Islet of Langerhans (tissue), 1 donor: ENCODE data around the gene TSSK6.

Experiments
- FAIRE-seq: peaks from one replicate; lab custom pipeline; 2011; peaks lifted over from hg19 to GRCh38; lab: Jason Lieb, UNC

The TSSK6 gene

GRCh38 chr19:19514881-19515641, at the start of gene TSSK6:
Gene TSSK6, minus strand, starts transcription at chr19:19515548. Its CDS starts 121 bp downstream, at chr19:19515427.
- no peak for FAIRE-seq

GRCh38 chr19:19563348-19563848, 48.0 kb upstream of the TSSK6 start:
- FAIRE-seq, result no peak

DNA sequence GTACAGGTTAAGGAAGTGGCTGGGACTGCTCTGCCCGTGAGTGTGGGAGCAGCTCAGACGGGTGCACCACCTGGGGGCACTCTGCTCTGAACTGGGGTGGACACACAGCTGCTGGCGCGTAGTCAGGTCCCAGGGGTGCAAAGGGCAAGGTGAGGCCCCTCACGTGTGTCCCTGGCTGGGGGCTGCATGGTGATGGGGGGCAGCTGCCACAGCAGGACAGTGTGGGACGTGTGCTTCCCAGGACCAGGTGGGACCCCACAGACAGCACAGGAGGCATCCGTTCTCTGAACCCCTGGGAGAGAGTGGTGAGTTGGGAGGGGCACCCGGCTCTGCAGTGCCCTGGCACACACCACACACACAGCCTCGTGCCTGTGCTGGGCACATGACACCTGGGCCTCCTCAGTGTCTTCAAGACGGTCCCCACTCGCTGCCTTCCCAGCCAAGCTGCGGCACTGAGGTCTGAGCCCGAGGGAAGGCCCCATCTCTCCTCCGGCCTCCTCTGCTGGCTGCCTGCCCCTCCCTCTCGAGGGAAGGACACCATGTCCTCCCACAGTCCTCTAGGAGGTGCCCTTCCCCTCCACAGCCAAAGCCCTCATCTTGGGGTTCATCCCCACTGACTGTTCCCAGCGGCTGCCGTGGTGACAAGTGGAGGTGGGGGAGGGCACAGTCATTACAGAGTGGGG, 47.5 kb upstream of the TSSK6 start:
- FAIRE-seq, result no peak

DNA sequence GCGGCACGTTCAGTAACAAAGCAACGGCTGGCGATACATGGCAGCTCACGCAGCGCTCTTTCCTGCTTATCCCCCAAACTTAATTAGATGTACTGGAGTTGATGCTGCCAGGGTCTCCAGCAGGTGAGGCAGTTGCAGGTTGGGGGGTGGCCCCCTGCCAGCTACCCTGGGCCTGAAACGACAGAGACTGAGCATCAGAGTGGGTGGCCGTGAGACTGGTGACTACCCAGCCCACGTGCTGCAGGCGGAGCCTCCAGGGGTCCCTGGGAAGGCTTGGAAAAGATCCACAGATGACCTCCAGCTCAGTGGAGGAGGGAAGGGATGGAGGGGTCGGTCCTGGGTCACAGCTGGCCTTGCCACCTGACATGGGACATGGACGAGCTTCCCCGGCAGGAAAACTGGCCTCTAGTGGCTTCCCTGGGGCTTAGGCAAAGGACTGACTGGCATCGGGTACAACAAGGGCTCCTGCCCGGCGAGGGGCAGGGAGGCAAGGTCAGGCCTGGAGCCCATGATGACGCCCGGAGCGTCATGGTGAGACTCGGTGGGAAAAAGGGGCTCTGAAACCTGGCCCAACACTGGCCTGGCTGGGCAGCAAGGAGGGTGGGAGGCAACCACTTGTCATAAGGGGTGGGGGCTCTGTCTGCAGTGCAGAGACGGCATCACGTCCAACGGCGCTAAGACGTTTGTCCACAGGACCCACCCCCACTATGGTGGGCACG, 46.8 kb upstream of the TSSK6 start:
- FAIRE-seq, result no peak

- no peak for FAIRE-seq
These were observed 44.6 kb upstream of the TSSK6 start for GRCh38 chr19:19559931-19560330.

GRCh38 chr19:19558636-19559035, 43.3 kb upstream of the TSSK6 start:
- no peak for FAIRE-seq

- FAIRE-seq, result no peak
These were observed 42.7 kb upstream of the TSSK6 start for GRCh38 chr19:19558055-19558454.

- FAIRE-seq, result no peak
These were observed 39.0 kb upstream of the TSSK6 start for GRCh38 chr19:19554074-19555023.

GRCh38 chr19:19553670-19554069, 38.3 kb upstream of the TSSK6 start:
- FAIRE-seq, result no peak

- no peak for FAIRE-seq
These were observed 37.5 kb upstream of the TSSK6 start for GRCh38 chr19:19552798-19553197.

GRCh38 chr19:19551853-19552192, 36.5 kb upstream of the TSSK6 start:
- no peak for FAIRE-seq

DNA sequence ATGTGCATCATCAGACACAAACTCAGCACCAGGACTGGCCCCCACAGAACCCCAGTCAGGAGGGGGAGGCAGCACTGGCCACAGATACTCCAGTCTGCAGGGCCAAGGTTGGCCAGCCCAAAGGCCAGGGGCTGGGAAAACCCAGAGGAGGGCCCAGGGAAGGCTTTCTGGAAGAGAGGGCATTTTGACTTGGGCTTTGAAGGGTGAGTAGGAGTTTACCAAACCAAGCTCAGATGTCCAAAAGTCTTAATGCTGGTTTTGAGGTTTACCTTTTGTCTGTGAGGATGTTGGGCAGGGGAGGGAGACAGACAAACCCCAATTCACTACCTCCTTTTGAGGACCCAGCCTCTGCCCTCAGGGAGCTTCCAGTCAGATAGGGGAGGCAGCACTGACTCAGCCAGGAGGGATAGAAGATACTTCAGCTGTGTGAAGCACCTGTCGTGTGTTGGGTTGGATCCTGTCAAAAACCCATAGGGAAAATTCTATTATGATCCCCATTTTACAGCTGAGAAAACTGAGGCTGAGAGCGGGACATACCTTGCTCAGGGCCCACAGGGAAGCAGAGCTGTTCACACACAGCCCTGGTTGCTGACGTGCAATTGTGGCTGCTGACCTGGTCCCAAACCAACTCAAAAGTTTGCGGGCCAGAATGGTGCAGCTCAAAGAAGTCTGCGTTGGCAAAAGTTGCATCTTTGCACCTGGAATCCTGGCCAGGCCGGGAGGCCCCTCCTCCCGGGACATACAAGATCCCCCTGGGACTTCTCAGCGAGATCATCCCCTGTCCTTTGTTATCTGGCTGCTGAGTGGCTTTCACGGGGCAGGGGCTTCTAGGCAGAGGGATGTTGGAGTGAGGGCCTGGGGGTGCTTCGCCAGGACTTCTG, 35.9 kb upstream of the TSSK6 start:
- FAIRE-seq, result no peak

DNA sequence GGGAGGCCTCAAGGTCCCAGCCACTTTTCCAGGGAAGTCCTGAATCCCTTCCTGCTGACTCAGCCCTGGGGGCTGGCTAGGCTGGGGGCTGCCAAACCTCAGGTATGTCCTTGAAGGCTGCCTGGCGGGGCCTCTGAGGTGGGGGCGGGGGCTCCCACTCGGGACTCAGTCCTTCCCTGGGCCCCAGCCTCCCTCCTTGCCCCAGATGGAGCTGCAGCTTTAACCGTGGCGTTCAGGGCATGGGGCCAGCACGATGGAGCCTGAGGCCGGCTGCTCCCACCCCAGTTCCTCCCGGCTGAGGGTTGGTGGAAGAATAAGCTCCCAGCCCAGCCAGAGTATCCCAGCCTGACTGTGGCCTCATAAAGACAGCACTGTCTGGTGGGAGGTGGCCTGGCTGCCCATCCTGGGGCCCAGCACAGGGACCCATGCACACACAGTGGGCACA, 35.2 kb upstream of the TSSK6 start:
- FAIRE-seq, result no peak

- no peak for FAIRE-seq
These were observed 34.6 kb upstream of the TSSK6 start for GRCh38 chr19:19549804-19550464.

GRCh38 chr19:19548915-19549759, 33.8 kb upstream of the TSSK6 start:
- no peak for FAIRE-seq

GRCh38 chr19:19547674-19548336, 32.5 kb upstream of the TSSK6 start:
- no peak for FAIRE-seq

DNA sequence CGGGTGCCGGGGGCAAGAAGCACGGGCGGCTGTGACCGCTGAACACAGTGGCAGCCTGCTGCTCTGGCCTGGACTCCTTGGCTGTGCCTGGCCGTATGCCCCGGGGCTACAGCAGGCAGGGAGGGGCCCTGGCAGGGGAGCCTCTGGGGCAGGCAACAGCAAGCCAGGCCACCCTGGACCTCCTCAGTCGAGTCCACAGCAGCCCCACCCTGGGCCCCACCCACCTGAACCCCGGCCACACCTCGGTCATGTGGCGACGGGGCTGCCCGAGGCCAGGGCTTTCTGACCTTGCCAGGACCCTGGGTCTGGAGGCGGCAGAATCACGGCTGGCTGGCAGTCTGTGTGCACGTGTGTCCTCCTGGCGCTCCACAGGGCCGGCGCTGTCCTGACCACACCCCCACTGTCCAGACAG, 31.4 kb upstream of the TSSK6 start:
- no peak for FAIRE-seq

DNA sequence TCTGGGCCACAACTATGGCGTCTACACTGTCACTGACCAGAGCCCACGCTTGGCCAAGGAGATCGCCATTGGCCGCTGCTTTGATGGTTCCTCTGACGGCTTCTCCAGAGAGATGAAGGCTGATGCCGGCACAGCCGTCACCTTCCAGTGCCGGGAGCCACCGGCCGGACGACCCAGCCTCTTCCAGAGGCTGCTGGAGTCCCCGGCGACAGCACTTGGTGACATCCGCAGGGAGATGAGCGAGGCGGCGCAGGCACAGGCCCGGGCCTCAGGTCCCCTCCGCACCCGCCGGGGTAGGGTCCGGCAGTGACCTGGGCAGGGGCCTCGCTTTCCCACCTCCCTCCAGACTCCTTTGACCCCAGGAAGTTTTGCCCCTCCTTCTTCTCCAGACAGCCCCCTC, 30.4 kb upstream of the TSSK6 start:
- FAIRE-seq, result no peak
